ENCODE measurements around the gene NTHL1. TPM values are rescaled to one million over a fixed set of nuclear protein-coding genes. Genes with fewer than 3 reads are reported as not detected.

Gene NTHL1
- total and polyA plus RNA-seq, 2 experiments from 2014 or later, result 84.6 to 87.9 TPM

DNA sequence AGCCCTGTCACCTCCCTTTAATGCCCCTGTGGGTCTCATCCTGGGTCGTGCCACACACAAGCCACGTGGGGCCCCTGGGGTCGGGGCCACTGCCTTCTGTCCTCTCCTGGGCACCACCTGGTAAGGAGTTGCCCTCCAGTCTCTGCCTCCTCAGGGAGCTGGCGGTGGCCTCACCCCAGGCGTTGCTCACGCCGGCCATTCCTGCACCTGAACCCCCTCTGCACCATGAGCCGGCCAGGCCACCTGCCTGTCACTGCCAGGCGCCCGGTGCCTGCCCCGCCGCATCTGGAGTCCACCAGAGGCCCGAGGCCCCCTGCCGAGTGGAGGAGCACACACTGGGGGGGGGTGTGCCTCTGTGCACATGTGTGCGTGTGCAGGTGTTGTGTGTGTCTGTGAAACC, 10.5 kb downstream of the NTHL1 start (continued):
- TF ChIP-seq, protein P1, sequence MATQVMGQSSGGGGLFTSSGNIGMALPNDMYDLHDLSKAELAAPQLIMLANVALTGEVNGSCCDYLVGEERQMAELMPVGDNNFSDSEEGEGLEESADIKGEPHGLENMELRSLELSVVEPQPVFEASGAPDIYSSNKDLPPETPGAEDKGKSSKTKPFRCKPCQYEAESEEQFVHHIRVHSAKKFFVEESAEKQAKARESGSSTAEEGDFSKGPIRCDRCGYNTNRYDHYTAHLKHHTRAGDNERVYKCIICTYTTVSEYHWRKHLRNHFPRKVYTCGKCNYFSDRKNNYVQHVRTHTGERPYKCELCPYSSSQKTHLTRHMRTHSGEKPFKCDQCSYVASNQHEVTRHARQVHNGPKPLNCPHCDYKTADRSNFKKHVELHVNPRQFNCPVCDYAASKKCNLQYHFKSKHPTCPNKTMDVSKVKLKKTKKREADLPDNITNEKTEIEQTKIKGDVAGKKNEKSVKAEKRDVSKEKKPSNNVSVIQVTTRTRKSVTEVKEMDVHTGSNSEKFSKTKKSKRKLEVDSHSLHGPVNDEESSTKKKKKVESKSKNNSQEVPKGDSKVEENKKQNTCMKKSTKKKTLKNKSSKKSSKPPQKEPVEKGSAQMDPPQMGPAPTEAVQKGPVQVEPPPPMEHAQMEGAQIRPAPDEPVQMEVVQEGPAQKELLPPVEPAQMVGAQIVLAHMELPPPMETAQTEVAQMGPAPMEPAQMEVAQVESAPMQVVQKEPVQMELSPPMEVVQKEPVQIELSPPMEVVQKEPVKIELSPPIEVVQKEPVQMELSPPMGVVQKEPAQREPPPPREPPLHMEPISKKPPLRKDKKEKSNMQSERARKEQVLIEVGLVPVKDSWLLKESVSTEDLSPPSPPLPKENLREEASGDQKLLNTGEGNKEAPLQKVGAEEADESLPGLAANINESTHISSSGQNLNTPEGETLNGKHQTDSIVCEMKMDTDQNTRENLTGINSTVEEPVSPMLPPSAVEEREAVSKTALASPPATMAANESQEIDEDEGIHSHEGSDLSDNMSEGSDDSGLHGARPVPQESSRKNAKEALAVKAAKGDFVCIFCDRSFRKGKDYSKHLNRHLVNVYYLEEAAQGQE (IDR thresholded peaks at IDR 0.05; ENCODE audit: unreplicated experiment), result no peak
- TF ChIP-seq NANOG (IDR thresholded peaks at IDR 0.05; ENCODE audit: borderline replicate concordance) (no peak), JUNB (IDR thresholded peaks at IDR 0.05; ENCODE audit: unreplicated experiment) (no peak), POLR2AphosphoS5 (IDR thresholded peaks at IDR 0.05; ENCODE audit: low read depth) (no peak), STAT1 (IDR thresholded peaks at IDR 0.05; ENCODE audit: unreplicated experiment) (no peak), EZH2phosphoT487 (IDR thresholded peaks at IDR 0.05; ENCODE audit: unreplicated experiment) (no peak), EZH2 (IDR thresholded peaks at IDR 0.05; ENCODE audit: low read depth, unreplicated experiment) (no peak), ZNF331 (CRISPR knock-in tag; IDR thresholded peaks at IDR 0.05; ENCODE audit: low read depth) (no peak)
- TF ChIP-seq, protein P2, sequence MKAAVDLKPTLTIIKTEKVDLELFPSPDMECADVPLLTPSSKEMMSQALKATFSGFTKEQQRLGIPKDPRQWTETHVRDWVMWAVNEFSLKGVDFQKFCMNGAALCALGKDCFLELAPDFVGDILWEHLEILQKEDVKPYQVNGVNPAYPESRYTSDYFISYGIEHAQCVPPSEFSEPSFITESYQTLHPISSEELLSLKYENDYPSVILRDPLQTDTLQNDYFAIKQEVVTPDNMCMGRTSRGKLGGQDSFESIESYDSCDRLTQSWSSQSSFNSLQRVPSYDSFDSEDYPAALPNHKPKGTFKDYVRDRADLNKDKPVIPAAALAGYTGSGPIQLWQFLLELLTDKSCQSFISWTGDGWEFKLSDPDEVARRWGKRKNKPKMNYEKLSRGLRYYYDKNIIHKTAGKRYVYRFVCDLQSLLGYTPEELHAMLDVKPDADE (IDR thresholded peaks at IDR 0.05), result no peak

DNA sequence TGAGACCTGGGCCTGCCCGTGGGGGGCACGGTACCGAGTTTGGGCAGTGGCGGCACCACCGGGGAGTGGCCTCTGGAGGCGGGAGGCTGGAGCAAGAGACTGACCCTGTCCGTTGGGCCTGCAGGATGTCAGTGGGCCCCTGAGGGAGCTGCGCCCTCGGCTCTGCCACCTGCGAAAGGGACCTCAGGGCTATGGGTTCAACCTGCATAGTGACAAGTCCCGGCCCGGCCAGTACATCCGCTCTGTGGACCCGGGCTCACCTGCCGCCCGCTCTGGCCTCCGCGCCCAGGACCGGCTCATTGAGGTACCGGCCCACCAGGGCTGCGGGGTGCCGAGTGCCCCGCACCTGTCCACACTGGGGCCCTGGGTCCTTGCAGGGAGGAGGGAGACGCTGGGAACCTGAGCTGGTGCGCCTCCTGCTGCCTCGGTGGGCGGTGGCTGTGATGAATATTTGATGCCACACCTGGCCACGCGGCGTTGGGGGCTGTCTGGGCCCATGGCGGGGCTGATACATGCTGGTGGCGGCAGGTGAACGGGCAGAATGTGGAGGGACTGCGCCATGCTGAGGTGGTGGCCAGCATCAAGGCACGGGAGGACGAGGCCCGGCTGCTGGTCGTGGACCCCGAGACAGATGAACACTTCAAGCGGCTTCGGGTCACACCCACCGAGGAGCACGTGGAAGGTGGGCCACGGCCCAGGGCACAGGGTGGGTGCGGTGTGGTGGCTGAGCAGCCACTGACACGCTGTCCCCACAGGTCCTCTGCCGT, 11.3 kb downstream of the NTHL1 start:
- TF ChIP-seq, protein P1 (IDR thresholded peaks at IDR 0.05; ENCODE audit: unreplicated experiment), result no peak
- TF ChIP-seq, protein P3, sequence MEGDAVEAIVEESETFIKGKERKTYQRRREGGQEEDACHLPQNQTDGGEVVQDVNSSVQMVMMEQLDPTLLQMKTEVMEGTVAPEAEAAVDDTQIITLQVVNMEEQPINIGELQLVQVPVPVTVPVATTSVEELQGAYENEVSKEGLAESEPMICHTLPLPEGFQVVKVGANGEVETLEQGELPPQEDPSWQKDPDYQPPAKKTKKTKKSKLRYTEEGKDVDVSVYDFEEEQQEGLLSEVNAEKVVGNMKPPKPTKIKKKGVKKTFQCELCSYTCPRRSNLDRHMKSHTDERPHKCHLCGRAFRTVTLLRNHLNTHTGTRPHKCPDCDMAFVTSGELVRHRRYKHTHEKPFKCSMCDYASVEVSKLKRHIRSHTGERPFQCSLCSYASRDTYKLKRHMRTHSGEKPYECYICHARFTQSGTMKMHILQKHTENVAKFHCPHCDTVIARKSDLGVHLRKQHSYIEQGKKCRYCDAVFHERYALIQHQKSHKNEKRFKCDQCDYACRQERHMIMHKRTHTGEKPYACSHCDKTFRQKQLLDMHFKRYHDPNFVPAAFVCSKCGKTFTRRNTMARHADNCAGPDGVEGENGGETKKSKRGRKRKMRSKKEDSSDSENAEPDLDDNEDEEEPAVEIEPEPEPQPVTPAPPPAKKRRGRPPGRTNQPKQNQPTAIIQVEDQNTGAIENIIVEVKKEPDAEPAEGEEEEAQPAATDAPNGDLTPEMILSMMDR (conservative IDR thresholded peaks at IDR 0.05; ENCODE audit: low read depth in 2 of 2), result 0 out of 4 replicates have a peak, but pooled peaks of 1 of the 2 experiments have one; percentile 3
- TF ChIP-seq CREB1 (CRISPR knock-in tag; IDR thresholded peaks at IDR 0.05; ENCODE audit: low read depth) (no peak), NANOG (IDR thresholded peaks at IDR 0.05; ENCODE audit: borderline replicate concordance) (no peak), STAT1 (IDR thresholded peaks at IDR 0.05; ENCODE audit: unreplicated experiment) (no peak)
- H4K20me1 ChIP-seq (replicated peaks; ENCODE audit: insufficient read depth), result peaks cover 3% of the 10 kb centered on the region; the same call in 1 of the 2 replicates
- DNase-seq (ENCODE audit: low spot score) (no peak), ATAC-seq (no peak; the same call in 1 of the 3 replicates)
- no peak overlapping the region for H3K27ac ChIP-seq (ENCODE audit: low read depth)
- H3F3A ChIP-seq (replicated peaks; ENCODE audit: low read depth), result no peaks in the 10 kb centered on the region
- H3K27ac Mint-ChIP-seq, result no peak overlapping the region; the same call in 1 of the 2 replicates
- no peak overlapping the region for H2AFZ ChIP-seq
- no peaks in the 10 kb centered on the region for H3K27me3 ChIP-seq (ENCODE audit: insufficient read depth)
- no peaks in the 10 kb centered on the region for H3K36me3 ChIP-seq (ENCODE audit: insufficient read depth)
- H3K4me1 Mint-ChIP-seq, result peaks cover 8% of the 10 kb centered on the region
- H3K27me3 Mint-ChIP-seq (ENCODE audit: insufficient read depth, low read depth, poor library complexity), result peaks cover 10% of the 10 kb centered on the region
- H3K9me2 ChIP-seq (ENCODE audit: insufficient read depth), result no peaks in the 10 kb centered on the region
- no peak overlapping the region for H3K4me3 ChIP-seq
- H3K4me3 Mint-ChIP-seq, result no peak overlapping the region
- no peaks in the 10 kb centered on the region for H3K79me2 ChIP-seq (replicated peaks; ENCODE audit: insufficient read depth)
- no peaks in the 10 kb centered on the region for H3K36me3 Mint-ChIP-seq (ENCODE audit: low read depth)
- H3K4me1 ChIP-seq (ENCODE audit: insufficient read depth), result no peaks in the 10 kb centered on the region
- no peak overlapping the region for H3K4me2 ChIP-seq
- no peaks in the 10 kb centered on the region for H3K9me3 Mint-ChIP-seq

All from GM23338 (cell line).